Lung (tissue), 12 donors: Measurements from ENCODE around the gene NDFIP1. TPM values are rescaled to one million over a fixed set of nuclear protein-coding genes. Genes with fewer than 3 reads are reported as not detected.
"Not testable (repeated sequence)": the region's sequence is repeated elsewhere in the genome, so short reads cannot be mapped to it uniquely, and the experiment has no call there.

ENCODE experiments used
- ATAC-seq: fragments of 200-7000 bp; cut with Tn5 transposase; one replicate; pipeline ENCODE4 v1.9.1; 2020; ENCODE audit warnings: moderate number of reproducible peaks; ENCODE audit not compliant: insufficient read depth, low FRiP score
- DNase-seq, 3 donors: peaks; one replicate each; pipeline ENCODE4 v3.0.0-alpha.2; 2013 to 2017
- H3K27ac ChIP-seq, 2 donors: one replicate each; pipeline ENCODE4 v1.5.1; 2013; ENCODE audit warnings: mild to moderate bottlenecking in 2 of 2, moderate library complexity in 2 of 2, control low read depth in 1 of 2, inconsistent platforms in 1 of 2, low read depth in 1 of 2, low read length in 1 of 2
- H3K27me3 ChIP-seq, 3 donors: one replicate each; pipeline ENCODE4 v1.5.1; 2013; ENCODE audit warnings: low read length in 2 of 3; ENCODE audit not compliant: control insufficient read depth in 3 of 3, insufficient read depth in 3 of 3
- H3K36me3 ChIP-seq, 4 donors: one replicate each; pipeline ENCODE4 v1.5.1; 2013; ENCODE audit warnings: low read length in 4 of 4, mild to moderate bottlenecking in 1 of 4, moderate library complexity in 1 of 4; ENCODE audit not compliant: control insufficient read depth in 4 of 4, insufficient read depth in 4 of 4
- H3K4me1 ChIP-seq, 5 donors: one replicate each; pipeline ENCODE4 v1.5.1; 2013; ENCODE audit warnings: low read length in 5 of 5, mild to moderate bottlenecking in 2 of 5, moderate library complexity in 1 of 5; ENCODE audit not compliant: control insufficient read depth in 5 of 5, insufficient read depth in 5 of 5
- H3K4me3 ChIP-seq: one replicate; pipeline ENCODE4 v1.5.1; 2013; ENCODE audit warnings: mild to moderate bottlenecking, control low read depth, moderate library complexity
- H3K9ac ChIP-seq, 2 donors: one replicate each; pipeline ENCODE4 v1.5.1; 2013; ENCODE audit warnings: low read length in 2 of 2, control low read depth in 1 of 2; ENCODE audit not compliant: insufficient read depth in 1 of 2
- H3K9me3 ChIP-seq, 4 donors: one replicate each; pipeline ENCODE4 v1.5.1; 2013; ENCODE audit warnings: low read length in 3 of 4, mild to moderate bottlenecking in 1 of 4, moderate library complexity in 1 of 4; ENCODE audit not compliant: control insufficient read depth in 4 of 4, insufficient read depth in 3 of 4
- CTCF ChIP-seq: IDR thresholded peaks from 2 replicates; pipeline ENCODE4 v1.5.1; 2012; ENCODE audit warnings: mild to moderate bottlenecking; ENCODE audit errors: control extremely low read depth, extremely low read depth
- WGBS, 2 donors: extraction: QIAGEN DNeasy Blood & Tissue Kit; methylation state at CpG; one replicate each; pipeline ENCODE4 v1.1.7; 2013; 5-methylcytosine and 5-hydroxymethylcytosine counted together
- polyA plus RNA-seq, 2 donors: library from polyadenylated mRNA; stranded (reverse); fragments of 200-250 nt; gene quantifications; one replicate each; pipeline ENCODE4 v1.2.1, GENCODE V29; 2013
- total RNA-seq, 2 donors: library from RNA; depleted of rRNA in 1 of 2; stranded (reverse); fragments of >200 nt in 1 of 2; gene quantifications; one replicate each; pipeline ENCODE4 v1.2.1, GENCODE V29; 2014 to 2021
- donor health status: control.
- donor health status: control.
- donor health status: Bipolar disorder and iron deficiency.
- donor health status: healthy.
- donor health status: DM: yes; HTN: yes; CAD: no.

The NDFIP1 gene
- total and polyA plus RNA-seq, 4 donors, result 31.5 to 106 (median 68.4) TPM

GRCh38 chr5:142153674-142154448 is 45.3 kb downstream of the NDFIP1 start:
- no peak overlapping the region for H3K9ac ChIP-seq
- H3K9me3 ChIP-seq, result no peaks in the 10 kb centered on the region
- H3K36me3 ChIP-seq, result peaks cover 0 to 9% (median 2%) of the 10 kb centered on the region in 4 donors
- no peak overlapping the region for H3K4me3 ChIP-seq
- peaks cover 0 to 7% (median 0%) of the 10 kb centered on the region in 5 donors for H3K4me1 ChIP-seq
- no peak overlapping the region for H3K27ac ChIP-seq
- 82 to 91% methylated on average over 12 of the region's 12 CpGs for WGBS, 2 donors
- no peaks in the 10 kb centered on the region for H3K27me3 ChIP-seq
- no peak for TF ChIP-seq CTCF
- DNase-seq (no peak), ATAC-seq (no peak)

- not testable (repeated sequence) for H3K27ac ChIP-seq, H3K9me3 ChIP-seq, H3K4me1 ChIP-seq, H3K36me3 ChIP-seq, H3K27me3 ChIP-seq, H3K4me3 ChIP-seq, H3K9ac ChIP-seq, ATAC-seq, DNase-seq
- WGBS, 2 donors, result 94% methylated on average over 12 of the region's 12 CpGs
Observed at GRCh38 chr5:142154449-142154841, 45.9 kb downstream of the NDFIP1 start.

GRCh38 chr5:142156839-142157463 is 48.4 kb downstream of the NDFIP1 start:
- ATAC-seq (no peak), DNase-seq (no peak)
- Histone ChIP-seq H3K27ac (no peak overlapping the region), H3K27me3 (no peaks in the 10 kb centered on the region), H3K4me3 (no peak overlapping the region), H3K9me3 (no peaks in the 10 kb centered on the region), H3K4me1 (peaks cover 0 to 9% (median 0%) of the 10 kb centered on the region in 5 donors), H3K36me3 (peaks cover 0 to 6% (median 1%) of the 10 kb centered on the region in 4 donors), H3K9ac (no peak overlapping the region)
- 61 to 68% methylated on average over 5 of the region's 5 CpGs for WGBS, 2 donors
- no peak for TF ChIP-seq CTCF

GRCh38 chr5:142159354-142159753 is 50.8 kb downstream of the NDFIP1 start:
- no peak for TF ChIP-seq CTCF

More at GRCh38 chr5:142159354-142159753, 50.8 kb downstream of the NDFIP1 start:
- ATAC-seq (no peak), DNase-seq (no peak)
- Histone ChIP-seq H3K27me3 (no peaks in the 10 kb centered on the region), H3K9ac (no peak overlapping the region), H3K4me3 (no peak overlapping the region), H3K4me1 (peaks cover 0 to 7% (median 0%) of the 10 kb centered on the region in 5 donors), H3K36me3 (peaks cover 0 to 2% (median under 1%) of the 10 kb centered on the region in 4 donors), H3K9me3 (no peaks in the 10 kb centered on the region), H3K27ac (no peak overlapping the region)
